Stimulated activated naive CD8-positive, alpha-beta T cell treated with anti-CD3 and anti-CD28 coated beads, Interleukin-15, amount 100 ng/mL, for 72 hours (primary cell): ENCODE data around the gene TPK1.
"Not testable (repeated sequence)": the region's sequence is repeated elsewhere in the genome, so short reads cannot be mapped to it uniquely, and the experiment has no call there.

ENCODE experiments used
- ATAC-seq: fragments of 150-1000 bp; cut with Tn5 transposase; 2 replicates; pipeline ENCODE4 v1.10.0; 2021; ENCODE audit warnings: mild to moderate bottlenecking, moderate library complexity
- DNase-seq, 2 donors: peaks; one replicate each; pipeline ENCODE4 v3.0.0; 2021 to 2022
- H3K27ac Mint-ChIP-seq, 2 donors: one replicate each; pipeline ENCODE4 v1.8.0; 2022; ENCODE audit warnings: mild to moderate bottlenecking in 2 of 2, mixed read lengths in 2 of 2, moderate library complexity in 2 of 2
- H3K27me3 Mint-ChIP-seq: one replicate; pipeline ENCODE4 v1.8.0; 2022; ENCODE audit warnings: mixed read lengths
- H3K4me1 Mint-ChIP-seq: one replicate; pipeline ENCODE4 v1.8.0; 2022; ENCODE audit warnings: mild to moderate bottlenecking, mixed read lengths
- H3K4me3 Mint-ChIP-seq, 2 donors: one replicate each; pipeline ENCODE4 v1.8.0; 2022; ENCODE audit warnings: mild to moderate bottlenecking in 2 of 2, mixed read lengths in 2 of 2, moderate library complexity in 1 of 2
- H3K9me3 Mint-ChIP-seq, 2 donors: one replicate each; pipeline ENCODE4 v1.8.0; 2022; ENCODE audit warnings: mixed read lengths in 2 of 2

TPK1 gene

GRCh38 chr7:144731661-144732351 lies 104.0 kb downstream of the TPK1 start:
- DNase-seq (no peak), ATAC-seq (no peak)
- no peaks in the 10 kb centered on the region for H3K27me3 Mint-ChIP-seq
- H3K4me3 Mint-ChIP-seq, result no peak overlapping the region
- H3K4me1 Mint-ChIP-seq, result peaks cover 3% of the 10 kb centered on the region
- peak overlapping the region in 1 of 2 donors; percentile 14 for H3K27ac Mint-ChIP-seq
- H3K9me3 Mint-ChIP-seq, result no peaks in the 10 kb centered on the region

GRCh38 chr7:144730224-144730623 lies 105.6 kb downstream of the TPK1 start:
- no peaks in the 10 kb centered on the region for H3K27me3 Mint-ChIP-seq
- no peak overlapping the region for H3K27ac Mint-ChIP-seq
- no peaks in the 10 kb centered on the region for H3K4me1 Mint-ChIP-seq
- ATAC-seq (no peak), DNase-seq (no peak)
- H3K9me3 Mint-ChIP-seq, result no peaks in the 10 kb centered on the region
- no peak overlapping the region for H3K4me3 Mint-ChIP-seq

GRCh38 chr7:144729226-144729625 lies 106.6 kb downstream of the TPK1 start:
- H3K27ac Mint-ChIP-seq, result no peak overlapping the region
- no peak overlapping the region for H3K4me3 Mint-ChIP-seq
- ATAC-seq, result no peak
- DNase-seq, result no peak
- H3K9me3 Mint-ChIP-seq, result no peaks in the 10 kb centered on the region
- H3K4me1 Mint-ChIP-seq, result no peaks in the 10 kb centered on the region
- no peaks in the 10 kb centered on the region for H3K27me3 Mint-ChIP-seq

DNA sequence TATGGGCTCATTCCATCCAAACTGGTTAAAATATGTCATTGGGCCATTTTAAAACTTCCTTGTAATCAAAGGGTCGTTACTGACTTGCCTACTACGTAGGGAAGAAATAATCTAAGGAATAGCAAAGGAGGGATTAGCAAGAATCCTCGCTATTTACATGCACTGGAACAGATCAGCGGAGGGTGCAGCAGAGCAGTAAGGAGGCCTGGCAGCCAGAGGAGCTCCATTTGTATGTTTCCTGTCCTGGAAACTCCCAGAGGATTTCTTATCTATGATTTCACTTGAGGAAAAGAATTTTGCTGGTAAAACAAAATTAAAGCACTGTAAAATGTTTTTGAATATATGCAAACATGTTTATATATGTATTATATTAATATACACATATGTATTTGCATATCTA lies 107.3 kb downstream of the TPK1 start:
- Mint-ChIP-seq H3K4me1 (no peaks in the 10 kb centered on the region), H3K4me3 (no peak overlapping the region), H3K27ac (no peak overlapping the region), H3K27me3 (no peaks in the 10 kb centered on the region), H3K9me3 (no peaks in the 10 kb centered on the region)
- DNase-seq, result no peak
- no peak for ATAC-seq

GRCh38 chr7:144726840-144727239 lies 109.0 kb downstream of the TPK1 start:
- H3K4me1 Mint-ChIP-seq, ATAC-seq, H3K27ac Mint-ChIP-seq, H3K9me3 Mint-ChIP-seq, H3K27me3 Mint-ChIP-seq, DNase-seq, H3K4me3 Mint-ChIP-seq: not testable (repeated sequence)

- no peak for ATAC-seq
- no peak overlapping the region for H3K4me3 Mint-ChIP-seq
Measured at GRCh38 chr7:144725070-144725469, 110.8 kb downstream of the TPK1 start.

DNA sequence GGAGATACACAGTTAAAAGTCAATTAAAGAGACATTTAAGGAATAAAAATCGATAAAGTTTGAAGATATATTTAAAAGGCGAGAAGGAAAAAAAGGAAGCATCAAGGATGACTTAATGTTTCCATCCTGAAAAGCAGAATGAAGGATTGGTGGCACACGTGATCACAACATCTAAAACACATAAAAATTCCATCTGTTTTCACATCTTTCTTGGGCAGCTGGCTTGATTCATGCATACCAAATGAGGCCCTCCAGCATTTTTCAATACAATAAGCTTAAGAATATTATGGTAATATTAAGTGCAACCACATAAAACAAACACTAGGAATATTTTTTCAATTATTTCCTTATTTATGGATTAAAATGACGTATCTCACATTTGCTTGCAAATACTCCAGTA lies 112.6 kb downstream of the TPK1 start:
- Mint-ChIP-seq H3K4me3 (no peak overlapping the region), H3K27ac (no peak overlapping the region), H3K9me3 (peaks cover 7 to 8% of the 10 kb centered on the region in 2 donors), H3K27me3 (no peaks in the 10 kb centered on the region), H3K4me1 (peaks cover 8% of the 10 kb centered on the region)
- no peak for ATAC-seq
- DNase-seq, result no peak

More at GRCh38 chr7:144725070-144725469, 110.8 kb downstream of the TPK1 start:
- Mint-ChIP-seq H3K4me1 (peaks cover 8% of the 10 kb centered on the region), H3K27ac (no peak overlapping the region), H3K27me3 (no peaks in the 10 kb centered on the region), H3K9me3 (no peaks in the 10 kb centered on the region)
- DNase-seq, result no peak

DNA sequence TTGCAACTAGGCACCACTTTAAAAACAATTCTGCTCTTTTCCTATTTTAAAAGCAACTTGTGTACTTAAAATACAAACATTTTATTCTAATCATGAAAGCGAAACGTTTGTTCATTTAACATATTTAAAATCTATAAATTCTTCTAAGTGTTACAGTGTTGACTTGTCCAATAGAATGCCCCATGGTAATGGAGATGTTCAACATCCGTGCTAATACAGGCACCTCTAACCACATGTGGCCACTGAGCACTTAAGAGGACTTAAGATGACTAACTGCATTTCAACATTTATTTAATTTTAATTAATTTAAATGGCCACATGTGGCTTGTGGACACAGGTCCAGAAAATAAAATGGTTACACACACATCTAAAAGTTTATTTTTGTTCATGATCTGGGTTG lies 115.1 kb downstream of the TPK1 start:
- ATAC-seq (no peak), DNase-seq (no peak)
- H3K27me3 Mint-ChIP-seq, result no peaks in the 10 kb centered on the region
- H3K4me3 Mint-ChIP-seq, result no peak overlapping the region
- no peak overlapping the region for H3K27ac Mint-ChIP-seq
- peaks cover 7 to 17% of the 10 kb centered on the region in 2 donors for H3K9me3 Mint-ChIP-seq
- H3K4me1 Mint-ChIP-seq, result peaks cover 8% of the 10 kb centered on the region

DNA sequence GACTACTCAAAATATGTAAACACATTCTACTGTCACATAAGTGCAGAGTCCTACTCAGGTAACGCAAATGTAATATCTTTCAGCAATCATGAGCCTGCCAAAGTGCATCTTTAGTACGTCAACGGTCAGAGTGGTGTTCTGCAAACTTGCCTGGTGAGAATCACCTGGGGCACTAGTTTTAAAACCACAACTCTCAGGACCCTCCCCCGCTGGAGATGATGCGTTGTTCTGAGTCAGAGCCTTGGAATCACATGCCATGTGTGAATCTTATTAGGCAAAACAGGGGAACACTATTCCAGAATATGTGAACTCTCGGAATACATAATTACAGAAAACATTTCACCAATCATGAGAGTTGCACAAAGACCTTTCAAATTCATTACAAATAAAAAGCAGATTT lies 115.7 kb downstream of the TPK1 start:
- no peak for ATAC-seq
- H3K27me3 Mint-ChIP-seq, result no peaks in the 10 kb centered on the region
- H3K4me3 Mint-ChIP-seq, result no peak overlapping the region
- H3K4me1 Mint-ChIP-seq, result peaks cover 8% of the 10 kb centered on the region
- no peak overlapping the region for H3K27ac Mint-ChIP-seq
- H3K9me3 Mint-ChIP-seq, result peaks cover 7 to 17% of the 10 kb centered on the region in 2 donors
- no peak for DNase-seq

DNA sequence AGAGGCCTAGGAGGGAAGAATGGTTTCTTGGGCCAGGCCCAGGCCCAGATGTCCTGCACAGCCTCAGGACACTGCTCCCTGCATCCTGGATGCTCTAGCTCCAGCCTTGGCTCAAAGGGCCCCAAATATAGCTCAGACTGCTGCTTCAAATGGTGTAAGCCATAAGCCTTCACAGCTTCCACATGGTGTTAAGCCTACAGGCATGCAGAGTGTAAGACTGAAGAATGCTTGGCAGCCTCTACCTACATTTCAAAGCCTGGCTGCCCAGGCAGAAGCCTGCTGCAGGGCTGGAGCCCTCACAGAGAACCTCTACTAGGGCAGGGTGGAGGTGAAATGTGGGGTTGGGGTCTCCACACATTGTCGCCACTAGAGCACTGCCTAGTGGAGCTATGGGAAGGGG lies 118.1 kb downstream of the TPK1 start:
- no peaks in the 10 kb centered on the region for H3K27me3 Mint-ChIP-seq
- H3K9me3 Mint-ChIP-seq, result peaks cover 7 to 17% of the 10 kb centered on the region in 2 donors
- H3K27ac Mint-ChIP-seq, result no peak overlapping the region
- H3K4me3 Mint-ChIP-seq, result no peak overlapping the region
- H3K4me1 Mint-ChIP-seq, result peaks cover 6% of the 10 kb centered on the region
- DNase-seq (no peak), ATAC-seq (no peak)

DNA sequence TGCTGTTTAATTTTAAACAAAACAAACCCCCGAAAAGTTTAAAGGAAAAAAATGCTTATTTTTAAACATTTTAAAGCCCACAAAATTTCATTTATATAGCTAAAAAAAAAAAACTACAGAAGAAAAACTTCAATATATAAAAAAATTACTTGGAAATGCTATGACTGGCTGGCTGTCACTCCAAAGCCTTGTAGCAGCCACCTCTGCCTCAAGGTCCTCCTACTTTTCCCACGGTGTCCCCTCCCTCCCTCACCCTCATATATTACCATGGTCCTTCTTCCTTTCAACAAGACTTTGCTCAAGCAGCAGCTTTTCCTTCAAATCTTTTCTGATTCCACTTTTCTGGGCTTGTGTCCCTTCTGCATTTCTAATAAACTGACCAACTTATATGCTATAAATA lies 122.0 kb downstream of the TPK1 start:
- Mint-ChIP-seq H3K4me3 (no peak overlapping the region), H3K27ac (no peak overlapping the region), H3K9me3 (peaks cover 3 to 15% of the 10 kb centered on the region in 2 donors), H3K27me3 (no peaks in the 10 kb centered on the region), H3K4me1 (no peaks in the 10 kb centered on the region)
- DNase-seq, result no peak
- no peak for ATAC-seq

DNA sequence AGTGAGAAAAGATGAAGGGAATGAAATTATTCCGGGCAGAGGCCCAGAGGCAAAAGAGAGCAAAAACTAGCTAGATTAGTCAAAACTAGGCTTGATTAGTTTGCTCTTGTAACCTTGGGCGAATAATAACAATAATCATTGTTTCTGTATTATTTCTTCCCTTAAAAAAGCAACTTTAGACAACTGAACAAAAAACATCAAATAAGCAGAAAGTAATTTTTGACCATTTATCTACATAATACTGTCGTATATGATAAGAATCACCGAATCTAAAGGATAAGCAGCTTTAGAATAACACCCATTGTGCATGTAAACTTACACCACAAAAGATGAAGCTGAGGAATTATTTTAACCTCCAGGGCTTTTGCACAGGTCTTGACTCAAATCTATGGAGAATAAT lies 125.1 kb downstream of the TPK1 start:
- Mint-ChIP-seq H3K4me3 (no peak overlapping the region), H3K9me3 (no peaks in the 10 kb centered on the region), H3K27ac (no peak overlapping the region), H3K27me3 (no peaks in the 10 kb centered on the region), H3K4me1 (no peaks in the 10 kb centered on the region)
- no peak for DNase-seq
- ATAC-seq, result no peak

- H3K27ac Mint-ChIP-seq, result no peak overlapping the region
- no peak overlapping the region for H3K4me3 Mint-ChIP-seq
- H3K27me3 Mint-ChIP-seq, result no peaks in the 10 kb centered on the region
- no peaks in the 10 kb centered on the region for H3K4me1 Mint-ChIP-seq
- ATAC-seq (no peak), DNase-seq (no peak)
- peaks cover 0 to 3% of the 10 kb centered on the region in 2 donors for H3K9me3 Mint-ChIP-seq
Measured at GRCh38 chr7:144709066-144709465, 126.8 kb downstream of the TPK1 start.

GRCh38 chr7:144691240-144691639 lies 144.6 kb downstream of the TPK1 start:
- Mint-ChIP-seq H3K4me3 (no peak overlapping the region), H3K9me3 (no peaks in the 10 kb centered on the region), H3K27ac (no peak overlapping the region)

GRCh38 chr7:144682581-144683280 lies 153.1 kb downstream of the TPK1 start:
- Mint-ChIP-seq H3K4me3 (no peak overlapping the region), H3K27ac (no peak overlapping the region), H3K9me3 (no peaks in the 10 kb centered on the region), H3K27me3 (no peaks in the 10 kb centered on the region), H3K4me1 (no peaks in the 10 kb centered on the region)
- ATAC-seq, result no peak
- no peak for DNase-seq

More at GRCh38 chr7:144691240-144691639, 144.6 kb downstream of the TPK1 start:
- no peak for ATAC-seq
- H3K4me1 Mint-ChIP-seq, result no peaks in the 10 kb centered on the region
- no peaks in the 10 kb centered on the region for H3K27me3 Mint-ChIP-seq
- no peak for DNase-seq

GRCh38 chr7:144676492-144676891 lies 159.4 kb downstream of the TPK1 start:
- no peaks in the 10 kb centered on the region for H3K9me3 Mint-ChIP-seq
- no peaks in the 10 kb centered on the region for H3K4me1 Mint-ChIP-seq
- H3K27ac Mint-ChIP-seq, result no peak overlapping the region
- ATAC-seq, result no peak
- no peak overlapping the region for H3K4me3 Mint-ChIP-seq
- DNase-seq, result no peak
- no peaks in the 10 kb centered on the region for H3K27me3 Mint-ChIP-seq
